ENCODE measurements around the gene RBM7. TPM values are rescaled to one million over a fixed set of nuclear protein-coding genes. Genes with fewer than 3 reads are reported as not detected.

RBM7 gene
- total and polyA plus RNA-seq, 2 donors (not counting 3 experiments of a cell fraction or from before 2014, with no cell fraction given) = 16.4 to 38.4 TPM

GRCh38 chr11:114396916-114397315, 3.5 kb upstream of the RBM7 start:
- no peak for DNase-seq (ENCODE audit: low read depth, low spot score)
- H3K9me3 ChIP-seq (replicated peaks; ENCODE audit: control insufficient read depth, insufficient read depth, low read length) = no peaks in the 10 kb centered on the region
- ChIA-PET CTCF (interaction anchor here (0.6 to 3.6 kb wide), 3 partner anchors 16 to 57 kb away, joined by 4 to 22 read pairs (median 18); no protein-coding TSS in a partner anchor), POLR2A (no interaction called here)
- no peak overlapping the region for H2AFZ ChIP-seq (ENCODE audit: low read depth, low read length)
- no peak for FAIRE-seq
- H3K9ac ChIP-seq (replicated peaks; ENCODE audit: extremely low read depth, insufficient read depth, low read length) = no peak overlapping the region
- no peaks in the 10 kb centered on the region for H3K36me3 ChIP-seq (ENCODE audit: control insufficient read depth in 2 of 2, extremely low read depth in 1 of 2, insufficient read depth in 2 of 2, low read length in 2 of 2)
- TF ChIP-seq GATA2 (IDR thresholded peaks at IDR 0.05; ENCODE audit: insufficient read depth, insufficient read length, low read depth, low read length) (no peak), POLR2AphosphoS5 (IDR thresholded peaks at IDR 0.05; ENCODE audit: insufficient read depth, low read depth, low read length) (no peak), MYC (IDR thresholded peaks at IDR 0.05; ENCODE audit: low read depth, low read length) (no peak), JUN (IDR thresholded peaks at IDR 0.05; ENCODE audit: borderline replicate concordance, insufficient read depth, insufficient read length, low read depth) (no peak), EZH2 (IDR thresholded peaks at IDR 0.05; ENCODE audit: borderline replicate concordance, low read depth, low read length, severe bottlenecking) (no peak), MAX (IDR thresholded peaks at IDR 0.05; ENCODE audit: insufficient read depth, insufficient read length) (no peak), CTCF (IDR thresholded peaks at IDR 0.05; ENCODE audit: extremely low read depth in 1 of 2, insufficient read depth in 1 of 2, low read depth in 1 of 2, low read length in 2 of 2) (no peak), FOS (IDR thresholded peaks at IDR 0.05; ENCODE audit: borderline replicate concordance, insufficient read depth, low read length) (no peak), POLR2A (IDR thresholded peaks at IDR 0.05; ENCODE audit: low read depth, low read length) (no peak)
- H3K9me1 ChIP-seq (replicated peaks; ENCODE audit: control insufficient read depth, extremely low read depth, insufficient read depth, low read length) = no peaks in the 10 kb centered on the region
- no peak overlapping the region for H3K4me2 ChIP-seq (ENCODE audit: insufficient read depth, low read length)
- no peak overlapping the region for H3K27ac ChIP-seq (ENCODE audit: insufficient read depth, low read depth, low read length)
- intact Hi-C loops (cut with micrococcal nuclease) (loop anchor here (5.0 kb wide), 1 partner anchor 365 kb away; no protein-coding TSS in a partner anchor), dilution Hi-C loops (cut with MboI; ENCODE audit: extremely low pct_ligation_motif_present, low sequenced_read_pairs) (no loop called here)
- no peaks in the 10 kb centered on the region for H3K27me3 ChIP-seq (ENCODE audit: control insufficient read depth in 2 of 2, insufficient read depth in 2 of 2, low read length in 2 of 2)
- H3K79me2 ChIP-seq (ENCODE audit: control insufficient read depth, insufficient read depth, low read length) = peaks cover 23% of the 10 kb centered on the region
- H4K20me1 ChIP-seq (replicated peaks; ENCODE audit: control insufficient read depth, extremely low read depth, insufficient read depth, low read length) = no peaks in the 10 kb centered on the region
- no peak overlapping the region for H3K4me3 ChIP-seq (replicated peaks in 1 of 3; ENCODE audit: insufficient read depth in 1 of 3, low read depth in 1 of 3, low read length in 3 of 3)
- H3K4me1 ChIP-seq (ENCODE audit: control insufficient read depth, extremely low read depth, insufficient read depth, low read length) = peaks cover 23% of the 10 kb centered on the region
- BruUV-seq (replicated peaks) = no TSS peak
